ENCODE results near the gene NTSR1. TPM values are rescaled to one million over a fixed set of nuclear protein-coding genes. Genes with fewer than 3 reads are reported as not detected.

The NTSR1 gene
- total and polyA plus RNA-seq, 2 of the 13 experiments (the other 11 are each of a cell fraction or from before 2014, with no cell fraction given): 0.09 to 0.12 TPM

DNA sequence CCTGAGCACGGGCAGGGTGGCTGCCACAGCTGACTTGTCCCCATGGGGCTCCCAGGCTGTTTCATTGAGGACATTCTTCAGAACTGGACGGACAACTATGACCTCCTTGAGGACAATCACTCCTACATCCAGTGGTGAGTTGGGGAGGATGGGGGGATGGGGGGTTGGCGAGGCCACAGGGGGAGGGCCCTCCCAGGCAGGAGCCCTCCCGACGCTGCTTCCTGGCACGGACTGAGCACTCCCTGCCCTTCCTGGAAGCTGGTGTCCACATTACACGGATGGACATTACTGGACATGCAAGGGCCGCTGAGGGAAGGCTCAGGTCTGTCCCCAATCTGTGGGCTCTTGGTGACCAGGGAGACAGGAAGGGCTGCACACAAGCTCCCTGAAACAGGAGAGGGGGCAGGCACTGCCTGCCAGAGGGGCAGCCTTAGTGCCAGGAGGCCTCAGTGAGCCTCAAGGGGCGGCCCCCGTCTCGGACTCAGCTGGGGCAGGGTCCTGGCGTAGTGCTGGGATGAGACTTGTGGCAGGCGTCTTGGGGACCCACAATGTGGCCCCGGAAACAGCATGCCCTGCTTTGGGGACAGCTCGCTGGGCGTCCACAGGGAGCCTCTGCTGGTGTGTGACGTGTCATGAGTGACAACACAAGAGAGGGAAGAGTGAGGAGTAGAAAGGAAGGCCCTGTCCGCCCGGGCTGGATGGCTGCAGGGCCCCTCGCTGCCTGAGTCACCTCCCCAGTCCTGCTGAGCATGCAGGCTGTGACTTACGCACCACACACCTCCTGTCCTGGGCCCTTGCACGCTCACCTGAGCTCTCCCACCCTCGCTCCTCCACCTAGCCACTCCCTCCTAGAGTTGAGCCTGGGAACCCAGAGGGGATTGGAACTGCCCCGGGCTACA is 101.1 kb downstream of the NTSR1 start (continued):
- TF ChIP-seq ZNF3 (CRISPR knock-in tag; IDR thresholded peaks at IDR 0.05): no peak
- no peak for TF ChIP-seq HDAC1 (CRISPR knock-in tag; IDR thresholded peaks at IDR 0.05)
- TF ChIP-seq TBL1XR1 (IDR thresholded peaks at IDR 0.05; ENCODE audit: borderline replicate concordance, low read length, partially characterized antibody): no peak
- TF ChIP-seq FOXJ3 (CRISPR knock-in tag; IDR thresholded peaks at IDR 0.05; ENCODE audit: borderline replicate concordance): no peak
- TF ChIP-seq, protein P1, sequence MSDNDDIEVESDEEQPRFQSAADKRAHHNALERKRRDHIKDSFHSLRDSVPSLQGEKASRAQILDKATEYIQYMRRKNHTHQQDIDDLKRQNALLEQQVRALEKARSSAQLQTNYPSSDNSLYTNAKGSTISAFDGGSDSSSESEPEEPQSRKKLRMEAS (IDR thresholded peaks at IDR 0.05): no peak

DNA sequence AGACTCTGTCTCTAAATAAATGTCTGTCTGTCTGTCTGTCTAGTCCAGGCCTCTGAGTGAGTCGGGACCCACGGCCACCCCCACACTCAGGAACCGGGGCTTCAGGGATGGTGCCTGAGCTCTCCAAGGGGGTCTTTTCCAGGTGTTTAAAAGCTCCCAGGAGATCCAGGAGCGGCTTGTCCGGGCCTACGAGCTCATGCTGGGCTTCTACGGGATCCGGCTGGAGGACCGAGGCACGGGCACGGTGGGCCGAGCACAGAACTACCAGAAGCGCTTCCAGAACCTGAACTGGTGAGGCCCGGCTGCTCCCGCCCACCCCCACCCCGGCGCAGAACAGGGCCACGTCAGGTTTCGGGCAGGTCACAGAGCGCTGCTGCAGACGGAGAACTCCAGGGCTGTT is 102.7 kb downstream of the NTSR1 start:
- Histone ChIP-seq H3K4me1 (ENCODE audit: insufficient read depth, low read length) (peaks cover 37% of the 10 kb centered on the region), H3K9ac (ENCODE audit: insufficient read depth, low read depth, low read length) (no peak overlapping the region), H2AFZ (ENCODE audit: low read length) (no peak overlapping the region), H3K27ac (ENCODE audit: extremely low read length, insufficient read depth, low read length) (no peak overlapping the region), H3K9me3 (ENCODE audit: low read length) (no peaks in the 10 kb centered on the region), H3K27me3 (ENCODE audit: control insufficient read depth in 1 of 2, insufficient read depth in 2 of 2, low read length in 2 of 2) (no peaks in the 10 kb centered on the region), H3K36me3 (replicated peaks in 1 of 2; ENCODE audit: control insufficient read depth in 1 of 2, insufficient read depth in 2 of 2, low read length in 2 of 2) (peaks cover 45 to 68% of the 10 kb centered on the region in 2 experiments), H4K20me1 (ENCODE audit: insufficient read depth, low read length) (peaks cover 14% of the 10 kb centered on the region; the same call in 1 of the 2 replicates), H3K79me2 (ENCODE audit: insufficient read depth, low read length) (peaks cover 14% of the 10 kb centered on the region), H3K4me2 (ENCODE audit: low read depth, low read length) (no peak overlapping the region), H3K4me3 (replicated peaks in 1 of 3; ENCODE audit: insufficient read depth in 1 of 3, low read depth in 2 of 3, low read length in 3 of 3) (no peak overlapping the region)
- 97% methylated on average over 21 of the region's 21 CpGs for WGBS (ENCODE audit: low lambda C conversion rate)
- DNase-seq (ENCODE audit: low spot score) (no peak), FAIRE-seq (no peak), ATAC-seq (no peak)
- POLR2A ChIA-PET: interaction anchor here (1.4 kb wide), 1 partner anchor 11 kb away, joined by 8 read pairs; no protein-coding TSS in a partner anchor
- BruUV-seq (replicated peaks): no TSS peak
- CTCF ChIA-PET (ENCODE audit: low intra/inter-chr PET ratio, low total read pairs): no interaction called here
- intact Hi-C loops (cut with micrococcal nuclease; ENCODE audit: unreplicated experiment) (no loop called here), in situ Hi-C loops (cut with HindIII; ENCODE audit: extremely low pct_ligation_motif_present, low pct_unique_long_range_greater_than_20kb) (no loop called here)
- TF ChIP-seq ZNF501 (CRISPR knock-in tag; IDR thresholded peaks at IDR 0.05) (0 out of 2 replicates have a peak, but pooled peaks have one; percentile 27), TFDP1 (CRISPR knock-in tag; IDR thresholded peaks at IDR 0.05; ENCODE audit: borderline replicate concordance) (no peak), AGO2 (optimal IDR thresholded peaks at IDR 0.05; ENCODE audit: low read depth, low read length) (peak; percentile 17), KMT2B (CRISPR knock-in tag; IDR thresholded peaks at IDR 0.05) (no peak)
